Vagina (tissue), 2 donors: Measurements from ENCODE around the gene TGFA. TPM values are rescaled to one million over a fixed set of nuclear protein-coding genes. Genes with fewer than 3 reads are reported as not detected.

Experiments used
- DNase-seq, 2 donors: peaks; one replicate each; pipeline ENCODE4 v3.0.0-alpha.2; 2017; ENCODE audit errors: extremely low spot score in 2 of 2
- H3K27ac ChIP-seq: fragments of 200-600 bp; sonication (generic); one replicate; pipeline ENCODE4 v1.5.1; 2019
- H3K27me3 ChIP-seq: fragments of 200-600 bp; sonication (generic); one replicate; pipeline ENCODE4 v1.5.1; 2019
- H3K36me3 ChIP-seq, 2 donors: fragments of 200-600 bp; sonication (generic); one replicate each; pipeline ENCODE4 v1.5.1; 2017 to 2019
- H3K4me1 ChIP-seq: fragments of 200-600 bp; sonication (generic); one replicate; pipeline ENCODE4 v1.5.1; 2019
- H3K4me3 ChIP-seq, 2 donors: fragments of 200-600 bp; sonication (generic); 1 replicate in 1 of 2; 2 replicates in 1 of 2; pipeline ENCODE4 v1.5.1; 2016 to 2019
- H3K9me3 ChIP-seq: fragments of 200-600 bp; sonication (generic); one replicate; pipeline ENCODE4 v1.5.1; 2019
- CTCF ChIP-seq, 3 experiments: fragments of 450-650 bp in 2 of 3; fragments of 200-600 bp in 1 of 3; sonication (generic) in 1 of 3; IDR thresholded peaks; one replicate each; pipeline ENCODE4 v1.5.1; 2017 to 2019; ENCODE audit warnings: antibody characterized with exemption in 3 of 3, mild to moderate bottlenecking in 2 of 3, moderate library complexity in 2 of 3
- POLR2A ChIP-seq, 2 donors: fragments of 450-650 bp; IDR thresholded peaks; one replicate each; pipeline ENCODE4 v1.6.1; 2017; ENCODE audit warnings: antibody characterized with exemption in 2 of 2, mild to moderate bottlenecking in 2 of 2, moderate library complexity in 2 of 2
- POLR2AphosphoS5 ChIP-seq, 2 donors: sonication (generic); formaldehyde crosslinking; IDR thresholded peaks; one replicate each; pipeline ENCODE4 v1.9.0; 2017; ENCODE audit warnings: antibody characterized with exemption in 2 of 2, mild to moderate bottlenecking in 2 of 2, low read depth in 1 of 2; ENCODE audit not compliant: insufficient read depth in 1 of 2
- intact Hi-C: fragments of 100-400 bp; cut with DNase I; formaldehyde crosslinking; loops from one replicate; pipeline ENCODE4 v1.15.1; 2023
- total RNA-seq: library from RNA; depleted of rRNA; stranded (reverse); fragments of >200 nt; gene quantifications from one replicate; pipeline ENCODE4 v1.2.3, GENCODE V29; 2016

TGFA gene
- total RNA-seq, 1 donor from 2014 or later: 27.7 TPM

- Histone ChIP-seq H3K36me3 (no peaks in the 10 kb centered on the region), H3K27me3 (no peaks in the 10 kb centered on the region), H3K27ac (no peak overlapping the region), H3K9me3 (no peaks in the 10 kb centered on the region), H3K4me3 (no peak overlapping the region), H3K4me1 (no peaks in the 10 kb centered on the region)
- intact Hi-C loops: no loop called here
- DNase-seq: no peak
- no peak for TF ChIP-seq CTCF (IDR thresholded peaks at IDR 0.05)
- TF ChIP-seq POLR2AphosphoS5 (IDR thresholded peaks at IDR 0.05; ENCODE audit: insufficient read depth in 1 of 2, low read depth in 1 of 2): no peak
- no peak for TF ChIP-seq POLR2A (IDR thresholded peaks at IDR 0.05)
Measured at GRCh38 chr2:70531419-70532086, 22.1 kb downstream of the TGFA start.

- Histone ChIP-seq H3K9me3 (no peaks in the 10 kb centered on the region), H3K4me3 (no peak overlapping the region), H3K4me1 (peaks cover 11% of the 10 kb centered on the region), H3K36me3 (no peaks in the 10 kb centered on the region), H3K27ac (no peak overlapping the region), H3K27me3 (no peaks in the 10 kb centered on the region)
- no peak for TF ChIP-seq POLR2A (IDR thresholded peaks at IDR 0.05)
- TF ChIP-seq CTCF (IDR thresholded peaks at IDR 0.05): no peak
- TF ChIP-seq POLR2AphosphoS5 (IDR thresholded peaks at IDR 0.05; ENCODE audit: insufficient read depth in 1 of 2, low read depth in 1 of 2): no peak
- intact Hi-C loops: no loop called here
- DNase-seq: no peak
Measured at GRCh38 chr2:70529610-70530009, 24.0 kb downstream of the TGFA start.

GRCh38 chr2:70528929-70529328, 24.7 kb downstream of the TGFA start:
- intact Hi-C loops: no loop called here
- Histone ChIP-seq H3K4me3 (no peak overlapping the region), H3K27ac (no peak overlapping the region), H3K27me3 (no peaks in the 10 kb centered on the region), H3K9me3 (no peaks in the 10 kb centered on the region), H3K4me1 (peaks cover 18% of the 10 kb centered on the region), H3K36me3 (no peaks in the 10 kb centered on the region)
- no peak for DNase-seq
- TF ChIP-seq CTCF (IDR thresholded peaks at IDR 0.05) (no peak), POLR2AphosphoS5 (IDR thresholded peaks at IDR 0.05; ENCODE audit: insufficient read depth in 1 of 2, low read depth in 1 of 2) (no peak), POLR2A (IDR thresholded peaks at IDR 0.05) (no peak)

GRCh38 chr2:70528276-70528675, 25.4 kb downstream of the TGFA start:
- no peaks in the 10 kb centered on the region for H3K9me3 ChIP-seq
- no peak overlapping the region for H3K4me3 ChIP-seq
- H3K4me1 ChIP-seq: peaks cover 24% of the 10 kb centered on the region
- H3K36me3 ChIP-seq: no peaks in the 10 kb centered on the region
- intact Hi-C loops: no loop called here
- DNase-seq: no peak
- H3K27me3 ChIP-seq: no peaks in the 10 kb centered on the region
- no peak overlapping the region for H3K27ac ChIP-seq
- TF ChIP-seq POLR2A (IDR thresholded peaks at IDR 0.05) (no peak), CTCF (IDR thresholded peaks at IDR 0.05) (no peak), POLR2AphosphoS5 (IDR thresholded peaks at IDR 0.05; ENCODE audit: insufficient read depth in 1 of 2, low read depth in 1 of 2) (no peak)

- intact Hi-C loops: no loop called here
- H3K4me1 ChIP-seq: peaks cover 25% of the 10 kb centered on the region
- no peak for DNase-seq
- no peak overlapping the region for H3K4me3 ChIP-seq
- H3K36me3 ChIP-seq: no peaks in the 10 kb centered on the region
- TF ChIP-seq POLR2A (IDR thresholded peaks at IDR 0.05) (no peak), POLR2AphosphoS5 (IDR thresholded peaks at IDR 0.05; ENCODE audit: insufficient read depth in 1 of 2, low read depth in 1 of 2) (no peak), CTCF (IDR thresholded peaks at IDR 0.05) (no peak)
- H3K27ac ChIP-seq: no peak overlapping the region
- H3K27me3 ChIP-seq: no peaks in the 10 kb centered on the region
- no peaks in the 10 kb centered on the region for H3K9me3 ChIP-seq
Measured at GRCh38 chr2:70527447-70528080, 26.1 kb downstream of the TGFA start.
